HepG2 (cell line): ENCODE data around the gene TRIM61. TPM values are rescaled to one million over a fixed set of nuclear protein-coding genes. Genes with fewer than 3 reads are reported as not detected.

ENCODE experiments used
- ATAC-seq: fragments of 200-7000 bp; cut with Tn5 transposase; 3 replicates; pipeline ENCODE4 v1.9.1; 2020; ENCODE audit warnings: mild to moderate bottlenecking, moderate library complexity
- BruUV-seq: library from RNA; stranded (reverse); fragments of 400-500 nt; replicated peaks from 2 replicates; lab custom pipeline; 2021; lab: Mats Ljungman, UMichigan
- CTCF ChIA-PET: fragments of 300-600 bp; formaldehyde crosslinking; extraction: SDS; loops from one replicate; lab custom pipeline; 2021; ENCODE audit warnings: low total read pairs, inconsistent platforms, low intra/inter-chr PET ratio; lab: Yijun Ruan, JAX
- POLR2A ChIA-PET: fragments of 350-600 bp; sonication (Branson Sonifier 250); formaldehyde crosslinking; loops from one replicate; lab custom pipeline; 2020; ENCODE audit warnings: antibody characterized with exemption, inconsistent platforms; lab: Yijun Ruan, JAX
- DNase-seq: peaks from one replicate; pipeline ENCODE4 v3.0.0-alpha.2; 2015; ENCODE audit warnings: low spot score
- FAIRE-seq: peaks from 3 replicates; lab custom pipeline; 2011; peaks lifted over from hg19 to GRCh38; lab: Jason Lieb, UNC
- H2AFZ ChIP-seq: one replicate; pipeline ENCODE4 v1.6.1; 2011; ENCODE audit warnings: low read length, inconsistent platforms
- H3K27ac ChIP-seq: fragments of 300-600 bp; 3 replicates; pipeline ENCODE4 v1.8.0; 2011; ENCODE audit warnings: mixed run types, mild to moderate bottlenecking, mixed read lengths, low read length, inconsistent platforms; ENCODE audit not compliant: insufficient read depth; ENCODE audit errors: extremely low read length
- H3K27me3 ChIP-seq, 2 experiments: fragments of 200-600 bp in 1 of 2; 2 replicates in 1 of 2; 3 replicates in 1 of 2; pipeline versions ENCODE4 v1.6.0 to v1.8.0; 2011; ENCODE audit warnings: low read length in 2 of 2, mild to moderate bottlenecking in 2 of 2, moderate library complexity in 2 of 2, inconsistent platforms in 1 of 2; ENCODE audit not compliant: insufficient read depth in 2 of 2, control insufficient read depth in 1 of 2
- H3K36me3 ChIP-seq, 2 experiments: fragments of 200-600 bp in 1 of 2; replicated peaks in 1 of 2; 2 replicates in 1 of 2; 3 replicates in 1 of 2; pipeline versions ENCODE4 v1.5.1 to v1.8.0; 2011; ENCODE audit warnings: low read length in 2 of 2, inconsistent platforms in 1 of 2; ENCODE audit not compliant: insufficient read depth in 2 of 2, control insufficient read depth in 1 of 2
- H3K4me1 ChIP-seq: 2 replicates; pipeline ENCODE4 v1.5.1; 2012; ENCODE audit warnings: low read length, inconsistent platforms; ENCODE audit not compliant: insufficient read depth
- H3K4me2 ChIP-seq: 2 replicates; pipeline ENCODE4 v1.6.0; 2011; ENCODE audit warnings: low read depth, low read length, inconsistent platforms
- H3K4me3 ChIP-seq, 3 experiments: fragments of 200-600 bp in 1 of 3; sonication (generic), shearing (Covaris generic) in 1 of 3; replicated peaks in 1 of 3; 2 replicates each; pipeline ENCODE4 v1.5.1; 2011 to 2016; ENCODE audit warnings: low read length in 3 of 3, inconsistent platforms in 2 of 3, low read depth in 2 of 3, mild to moderate bottlenecking in 2 of 3, control low read depth in 1 of 3, mixed read lengths in 1 of 3; ENCODE audit not compliant: insufficient read depth in 1 of 3
- H3K79me2 ChIP-seq: one replicate; pipeline ENCODE4 v1.6.1; 2011; ENCODE audit warnings: low read length, inconsistent platforms; ENCODE audit not compliant: insufficient read depth
- H3K9ac ChIP-seq: 2 replicates; pipeline ENCODE4 v1.6.0; 2011; ENCODE audit warnings: mild to moderate bottlenecking, low read depth, low read length, inconsistent platforms; ENCODE audit not compliant: insufficient read depth
- H3K9me3 ChIP-seq: 2 replicates; pipeline ENCODE4 v1.5.1; 2012; ENCODE audit warnings: mild to moderate bottlenecking, low read length
- H4K20me1 ChIP-seq: 2 replicates; pipeline ENCODE4 v1.6.0; 2011; ENCODE audit warnings: inconsistent platforms, mild to moderate bottlenecking, low read length, moderate library complexity; ENCODE audit not compliant: insufficient read depth
- GTF3A ChIP-seq: sonication (generic); formaldehyde crosslinking; conservative IDR thresholded peaks from 2 replicates; pipeline ENCODE4 v1.4.0; 2020; ENCODE audit warnings: mild to moderate bottlenecking, missing genetic modification reagents
- KLF15 ChIP-seq: sonication (generic); formaldehyde crosslinking; IDR thresholded peaks from 2 replicates; pipeline ENCODE4 v1.8.1; 2023; ENCODE audit warnings: borderline replicate concordance, mild to moderate bottlenecking, inconsistent platforms, missing genetic modification reagents, mixed read lengths
- PCBP2 ChIP-seq: fragments of 200-400 bp; formaldehyde crosslinking; optimal IDR thresholded peaks from 2 replicates; pipeline ENCODE3; 2018; ENCODE audit warnings: low read length, low read depth; ENCODE audit not compliant: poor library complexity, severe bottlenecking
- TCF7 ChIP-seq: sonication (generic); IDR thresholded peaks from 2 replicates; pipeline ENCODE4 v1.6.1; 2016; ENCODE audit warnings: antibody characterized with exemption, low read depth
- ZNF253 ChIP-seq: sonication (generic); formaldehyde crosslinking; IDR thresholded peaks from 2 replicates; pipeline ENCODE4 v1.8.0; 2022; ENCODE audit warnings: mild to moderate bottlenecking, missing genetic modification reagents, borderline replicate concordance
- ZNF337 ChIP-seq: sonication (generic); formaldehyde crosslinking; IDR thresholded peaks from 2 replicates; pipeline ENCODE4 v1.5.1; 2020; ENCODE audit warnings: missing genetic modification reagents, low read depth, mild to moderate bottlenecking, borderline replicate concordance
- WGBS: methylation state at CpG from one replicate; pipeline ENCODE4 v1.1.6; 2017; ENCODE audit warnings: low lambda C conversion rate; 5-methylcytosine and 5-hydroxymethylcytosine counted together
- in situ Hi-C: cut with HindIII; loops from 2 replicates; pipeline ENCODE4 v1.10.0; 2017; ENCODE audit warnings: low pct_unique_long_range_greater_than_20kb; ENCODE audit not compliant: extremely low pct_ligation_motif_present
- intact Hi-C: fragments of 100-400 bp; cut with micrococcal nuclease; formaldehyde crosslinking; loops from one replicate; pipeline ENCODE4 v1.10.0; 2022; ENCODE audit not compliant: unreplicated experiment
- polyA plus RNA-seq, 8 experiments: library from polyadenylated mRNA; depleted of rRNA in 3 of 8; stranded (reverse) in 7 of 8; unstranded in 1 of 8; fragments of >200 nt; fragmentation: Illumina TruSeq in 4 of 8; extraction: Trizol in 4 of 8; gene quantifications; 2 replicates each; pipeline versions ENCODE4 v1.2.1 to v1.2.3, GENCODE V29; 2011 to 2016; ENCODE audit warnings: low read depth in 4 of 8, missing spikeins in 1 of 8, mixed read lengths in 1 of 8; ENCODE audit not compliant: insufficient read depth in 1 of 8
- total RNA-seq, 5 experiments: library from RNA; depleted of rRNA; stranded (reverse); fragments of >200 nt; fragmentation: Illumina TruSeq; extraction: Trizol; gene quantifications; 2 replicates each; pipeline ENCODE4 v1.2.3, GENCODE V29; 2016; ENCODE audit warnings: low read depth in 1 of 5
- TF ChIP-seq, protein P1 (sequence below): sonication (generic); formaldehyde crosslinking; IDR thresholded peaks from 2 replicates; pipeline ENCODE4 v1.4.0; 2020; ENCODE audit warnings: missing genetic modification reagents

Gene TRIM61
- total and polyA plus RNA-seq, 2 of the 13 experiments (the other 11 are each of a cell fraction or from before 2014, with no cell fraction given), result not detected

DNA sequence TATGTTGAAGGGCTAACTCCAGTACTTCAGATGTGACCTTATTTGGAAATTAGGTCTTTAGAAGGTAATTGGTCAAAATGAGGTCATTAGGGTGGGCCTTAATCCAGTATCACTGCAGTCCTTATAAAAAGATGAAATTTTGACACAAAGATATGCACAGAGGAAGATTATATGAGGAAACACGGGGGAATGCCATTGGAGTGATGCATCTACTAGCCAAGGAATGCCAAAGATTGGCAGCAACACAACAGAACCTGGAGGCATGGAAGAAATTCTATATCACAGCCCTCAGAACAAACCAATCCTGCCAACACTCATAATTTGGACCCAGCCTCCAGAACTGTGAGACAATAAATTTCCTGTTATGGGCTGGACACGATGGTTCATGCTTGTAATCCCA is 17.6 kb downstream of the TRIM61 start:
- Histone ChIP-seq H3K79me2 (no peaks in the 10 kb centered on the region), H3K9me3 (no peaks in the 10 kb centered on the region), H4K20me1 (no peaks in the 10 kb centered on the region), H3K4me1 (peaks cover 11% of the 10 kb centered on the region), H3K4me2 (no peak overlapping the region), H3K27ac (no peak overlapping the region), H3K9ac (no peak overlapping the region), H2AFZ (no peak overlapping the region), H3K36me3 (no peaks in the 10 kb centered on the region), H3K27me3 (no peaks in the 10 kb centered on the region), H3K4me3 (no peak overlapping the region)
- ChIA-PET POLR2A (no interaction called here), CTCF (no interaction called here)
- in situ Hi-C loops (no loop called here), intact Hi-C loops (no loop called here)
- DNase-seq (no peak), ATAC-seq (no peak), FAIRE-seq (no peak)
- TF ChIP-seq PCBP2, result no peak
- TF ChIP-seq KLF15 (CRISPR knock-in tag), result no peak
- TF ChIP-seq GTF3A (CRISPR knock-in tag), result no peak
- no peak for TF ChIP-seq ZNF337
- TF ChIP-seq, protein P1, sequence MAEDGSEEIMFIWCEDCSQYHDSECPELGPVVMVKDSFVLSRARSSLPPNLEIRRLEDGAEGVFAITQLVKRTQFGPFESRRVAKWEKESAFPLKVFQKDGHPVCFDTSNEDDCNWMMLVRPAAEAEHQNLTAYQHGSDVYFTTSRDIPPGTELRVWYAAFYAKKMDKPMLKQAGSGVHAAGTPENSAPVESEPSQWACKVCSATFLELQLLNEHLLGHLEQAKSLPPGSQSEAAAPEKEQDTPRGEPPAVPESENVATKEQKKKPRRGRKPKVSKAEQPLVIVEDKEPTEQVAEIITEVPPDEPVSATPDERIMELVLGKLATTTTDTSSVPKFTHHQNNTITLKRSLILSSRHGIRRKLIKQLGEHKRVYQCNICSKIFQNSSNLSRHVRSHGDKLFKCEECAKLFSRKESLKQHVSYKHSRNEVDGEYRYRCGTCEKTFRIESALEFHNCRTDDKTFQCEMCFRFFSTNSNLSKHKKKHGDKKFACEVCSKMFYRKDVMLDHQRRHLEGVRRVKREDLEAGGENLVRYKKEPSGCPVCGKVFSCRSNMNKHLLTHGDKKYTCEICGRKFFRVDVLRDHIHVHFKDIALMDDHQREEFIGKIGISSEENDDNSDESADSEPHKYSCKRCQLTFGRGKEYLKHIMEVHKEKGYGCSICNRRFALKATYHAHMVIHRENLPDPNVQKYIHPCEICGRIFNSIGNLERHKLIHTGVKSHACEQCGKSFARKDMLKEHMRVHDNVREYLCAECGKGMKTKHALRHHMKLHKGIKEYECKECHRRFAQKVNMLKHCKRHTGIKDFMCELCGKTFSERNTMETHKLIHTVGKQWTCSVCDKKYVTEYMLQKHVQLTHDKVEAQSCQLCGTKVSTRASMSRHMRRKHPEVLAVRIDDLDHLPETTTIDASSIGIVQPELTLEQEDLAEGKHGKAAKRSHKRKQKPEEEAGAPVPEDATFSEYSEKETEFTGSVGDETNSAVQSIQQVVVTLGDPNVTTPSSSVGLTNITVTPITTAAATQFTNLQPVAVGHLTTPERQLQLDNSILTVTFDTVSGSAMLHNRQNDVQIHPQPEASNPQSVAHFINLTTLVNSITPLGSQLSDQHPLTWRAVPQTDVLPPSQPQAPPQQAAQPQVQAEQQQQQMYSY (CRISPR knock-in tag), result no peak
- TF ChIP-seq ZNF253 (CRISPR knock-in tag), result no peak
- no peak for TF ChIP-seq TCF7
- BruUV-seq, result no TSS peak
- WGBS, result 34% methylated on average over 2 of the region's 2 CpGs
